Activated T-helper 17 cell treated with anti-CD3 and anti-CD28 coated beads, Interleukin-2, amount 50 U/mL, for 72 hours (primary cell): ENCODE results near the gene SLC46A1. TPM values are rescaled to one million over a fixed set of nuclear protein-coding genes. Genes with fewer than 3 reads are reported as not detected.

Source experiments
- ATAC-seq: fragments of 150-1000 bp; cut with Tn5 transposase; replicated peaks from 2 replicates; pipeline ENCODE4 v1.10.0; 2021; ENCODE audit warnings: mild to moderate bottlenecking, moderate library complexity
- H3K27ac Mint-ChIP-seq: one replicate; pipeline ENCODE4 v1.8.0; 2022; ENCODE audit warnings: mixed read lengths
- H3K27me3 Mint-ChIP-seq: one replicate; pipeline ENCODE4 v1.8.0; 2022; ENCODE audit warnings: mixed read lengths
- H3K36me3 Mint-ChIP-seq: one replicate; pipeline ENCODE4 v1.8.0; 2022; ENCODE audit warnings: low read depth, mild to moderate bottlenecking, mixed read lengths
- H3K4me1 Mint-ChIP-seq: one replicate; pipeline ENCODE4 v1.8.0; 2022; ENCODE audit warnings: mixed read lengths
- H3K4me3 Mint-ChIP-seq: one replicate; pipeline ENCODE4 v1.8.0; 2022; ENCODE audit warnings: mild to moderate bottlenecking, mixed read lengths
- H3K9me3 Mint-ChIP-seq: one replicate; pipeline ENCODE4 v1.8.0; 2022; ENCODE audit warnings: mixed read lengths
- total RNA-seq, 2 donors: library from RNA; stranded (reverse); gene quantifications; one replicate each; pipeline ENCODE4 v1.2.3, GENCODE V29; 2022

Gene SLC46A1
- total RNA-seq, 2 donors from 2014 or later = 2.5 to 4.4 TPM

GRCh38 chr17:28381141-28381825, 24.7 kb downstream of the SLC46A1 start:
- H3K4me3 Mint-ChIP-seq = no peak overlapping the region
- H3K9me3 Mint-ChIP-seq = no peaks in the 10 kb centered on the region
- H3K4me1 Mint-ChIP-seq = peaks cover 21% of the 10 kb centered on the region
- peaks cover 15% of the 10 kb centered on the region for H3K36me3 Mint-ChIP-seq
- no peak for ATAC-seq
- H3K27me3 Mint-ChIP-seq = no peaks in the 10 kb centered on the region
- H3K27ac Mint-ChIP-seq = no peak overlapping the region

- Mint-ChIP-seq H3K27me3 (no peaks in the 10 kb centered on the region), H3K27ac (no peak overlapping the region), H3K36me3 (peaks cover 17% of the 10 kb centered on the region), H3K4me3 (no peak overlapping the region), H3K9me3 (no peaks in the 10 kb centered on the region), H3K4me1 (peaks cover 17% of the 10 kb centered on the region)
- ATAC-seq = no peak
These were observed 25.9 kb downstream of the SLC46A1 start for GRCh38 chr17:28379814-28380801.

GRCh38 chr17:28372945-28373274, 33.1 kb downstream of the SLC46A1 start:
- peaks cover 26% of the 10 kb centered on the region for H3K36me3 Mint-ChIP-seq
- peak overlapping the region; percentile 97 for H3K27ac Mint-ChIP-seq
- H3K27me3 Mint-ChIP-seq = no peaks in the 10 kb centered on the region
- H3K4me1 Mint-ChIP-seq = peaks cover 7% of the 10 kb centered on the region
- H3K9me3 Mint-ChIP-seq = no peaks in the 10 kb centered on the region
- ATAC-seq = no peak
- H3K4me3 Mint-ChIP-seq = peak overlapping the region; percentile 90

GRCh38 chr17:28372203-28372944, 33.6 kb downstream of the SLC46A1 start:
- Mint-ChIP-seq H3K4me1 (peaks cover 7% of the 10 kb centered on the region), H3K4me3 (peak overlapping the region; percentile 90), H3K27ac (peak overlapping the region; percentile 97), H3K27me3 (no peaks in the 10 kb centered on the region), H3K9me3 (no peaks in the 10 kb centered on the region), H3K36me3 (peaks cover 26% of the 10 kb centered on the region)
- peak; percentile 14 for ATAC-seq

- Mint-ChIP-seq H3K9me3 (no peaks in the 10 kb centered on the region), H3K4me1 (peaks cover 7% of the 10 kb centered on the region), H3K27me3 (no peaks in the 10 kb centered on the region), H3K4me3 (peak within 1 kb of the TSS; percentile 90), H3K27ac (peak within 1 kb of the TSS; percentile 97), H3K36me3 (peaks cover 26% of the 10 kb centered on the region)
- ATAC-seq = peak; percentile 92
These were observed 34.5 kb downstream of the SLC46A1 start, which contains the start of gene SARM1 for GRCh38 chr17:28371245-28372202. SARM1 (plus strand) TSS chr17:28371694; CDS start chr17:28372033, 339 bp downstream.

- H3K27me3 Mint-ChIP-seq = no peaks in the 10 kb centered on the region
- peaks cover 26% of the 10 kb centered on the region for H3K36me3 Mint-ChIP-seq
- no peak for ATAC-seq
- H3K4me1 Mint-ChIP-seq = peaks cover 7% of the 10 kb centered on the region
- H3K4me3 Mint-ChIP-seq = peak overlapping the region; percentile 90
- no peaks in the 10 kb centered on the region for H3K9me3 Mint-ChIP-seq
- H3K27ac Mint-ChIP-seq = peak overlapping the region; percentile 97
These were observed 35.3 kb downstream of the SLC46A1 start for GRCh38 chr17:28370744-28371103.

- no peaks in the 10 kb centered on the region for H3K9me3 Mint-ChIP-seq
- peak within 1 kb of the TSS; percentile 90 for H3K4me3 Mint-ChIP-seq
- peaks cover 25% of the 10 kb centered on the region for H3K36me3 Mint-ChIP-seq
- no peaks in the 10 kb centered on the region for H3K27me3 Mint-ChIP-seq
- peaks cover 7% of the 10 kb centered on the region for H3K4me1 Mint-ChIP-seq
- ATAC-seq = no peak
- peak within 1 kb of the TSS; percentile 97 for H3K27ac Mint-ChIP-seq
These were observed 35.8 kb downstream of the SLC46A1 start, which contains the start of gene VTN for GRCh38 chr17:28370035-28370743. VTN (minus strand) TSS chr17:28370307; CDS start chr17:28370203, 104 bp downstream.

GRCh38 chr17:28369684-28370034, 36.4 kb downstream of the SLC46A1 start:
- no peaks in the 10 kb centered on the region for H3K27me3 Mint-ChIP-seq
- no peak for ATAC-seq
- peaks cover 19% of the 10 kb centered on the region for H3K36me3 Mint-ChIP-seq
- H3K27ac Mint-ChIP-seq = no peak overlapping the region
- no peak overlapping the region for H3K4me3 Mint-ChIP-seq
- no peaks in the 10 kb centered on the region for H3K9me3 Mint-ChIP-seq
- H3K4me1 Mint-ChIP-seq = peaks cover 7% of the 10 kb centered on the region

- Mint-ChIP-seq H3K4me3 (no peak overlapping the region), H3K9me3 (no peaks in the 10 kb centered on the region), H3K36me3 (peaks cover 16% of the 10 kb centered on the region), H3K4me1 (peaks cover 7% of the 10 kb centered on the region), H3K27me3 (no peaks in the 10 kb centered on the region), H3K27ac (no peak overlapping the region)
- ATAC-seq = no peak
These were observed 36.9 kb downstream of the SLC46A1 start for GRCh38 chr17:28368915-28369683.

GRCh38 chr17:28368306-28368831, 37.6 kb downstream of the SLC46A1 start:
- no peak for ATAC-seq
- no peak overlapping the region for H3K4me3 Mint-ChIP-seq
- peaks cover 3% of the 10 kb centered on the region for H3K4me1 Mint-ChIP-seq
- no peaks in the 10 kb centered on the region for H3K27me3 Mint-ChIP-seq
- H3K36me3 Mint-ChIP-seq = peaks cover 14% of the 10 kb centered on the region
- H3K27ac Mint-ChIP-seq = no peak overlapping the region
- H3K9me3 Mint-ChIP-seq = no peaks in the 10 kb centered on the region

GRCh38 chr17:28367641-28368305, 38.2 kb downstream of the SLC46A1 start:
- no peak overlapping the region for H3K27ac Mint-ChIP-seq
- no peak for ATAC-seq
- H3K9me3 Mint-ChIP-seq = no peaks in the 10 kb centered on the region
- H3K4me3 Mint-ChIP-seq = no peak overlapping the region
- H3K4me1 Mint-ChIP-seq = no peaks in the 10 kb centered on the region
- no peaks in the 10 kb centered on the region for H3K27me3 Mint-ChIP-seq
- H3K36me3 Mint-ChIP-seq = peaks cover 17% of the 10 kb centered on the region

GRCh38 chr17:28366605-28367004, 39.4 kb downstream of the SLC46A1 start:
- peaks cover 27% of the 10 kb centered on the region for H3K36me3 Mint-ChIP-seq
- peak overlapping the region; percentile 65 for H3K27ac Mint-ChIP-seq
- H3K27me3 Mint-ChIP-seq = no peaks in the 10 kb centered on the region
- H3K4me3 Mint-ChIP-seq = no peak overlapping the region
- H3K4me1 Mint-ChIP-seq = no peaks in the 10 kb centered on the region
- ATAC-seq = no peak
- no peaks in the 10 kb centered on the region for H3K9me3 Mint-ChIP-seq
